Measurements from ENCODE around the gene GSTO2. TPM values are rescaled to one million over a fixed set of nuclear protein-coding genes. Genes with fewer than 3 reads are reported as not detected.

GSTO2 gene
- total RNA-seq, 1 donor from 2014 or later: 5.9 TPM

GRCh38 chr10:104297697-104298660 is 29.0 kb downstream of the GSTO2 start:
- Mint-ChIP-seq H3K36me3 (ENCODE audit: low read depth, unreplicated experiment) (peaks cover under 1% of the 10 kb centered on the region), H3K4me3 (ENCODE audit: unreplicated experiment) (no peak overlapping the region), H3K9me3 (ENCODE audit: unreplicated experiment) (peaks cover 1% of the 10 kb centered on the region), H3K4me1 (ENCODE audit: unreplicated experiment) (peaks cover 7% of the 10 kb centered on the region), H3K27ac (ENCODE audit: unreplicated experiment) (no peak overlapping the region), H3K27me3 (ENCODE audit: unreplicated experiment) (peaks cover 3% of the 10 kb centered on the region)
- DNase-seq (ENCODE audit: low spot score): peak; percentile 83
- TF ChIP-seq CTCF (IDR thresholded peaks at IDR 0.05; ENCODE audit: unreplicated experiment): peak; percentile 65

GRCh38 chr10:104299031-104299904 is 30.3 kb downstream of the GSTO2 start:
- no peak overlapping the region for H3K27ac Mint-ChIP-seq (ENCODE audit: unreplicated experiment)

GRCh38 chr10:104300002-104300735 is 31.2 kb downstream of the GSTO2 start:
- TF ChIP-seq CTCF (IDR thresholded peaks at IDR 0.05; ENCODE audit: unreplicated experiment): no peak
- DNase-seq (ENCODE audit: low spot score): no peak
- Mint-ChIP-seq H3K27me3 (ENCODE audit: unreplicated experiment) (peaks cover 6% of the 10 kb centered on the region), H3K36me3 (ENCODE audit: low read depth, unreplicated experiment) (peaks cover 6% of the 10 kb centered on the region), H3K9me3 (ENCODE audit: unreplicated experiment) (peaks cover 6% of the 10 kb centered on the region), H3K27ac (ENCODE audit: unreplicated experiment) (no peak overlapping the region), H3K4me3 (ENCODE audit: unreplicated experiment) (no peak overlapping the region), H3K4me1 (ENCODE audit: unreplicated experiment) (peaks cover 6% of the 10 kb centered on the region)

More at GRCh38 chr10:104299031-104299904, 30.3 kb downstream of the GSTO2 start:
- peaks cover 6% of the 10 kb centered on the region for H3K27me3 Mint-ChIP-seq (ENCODE audit: unreplicated experiment)
- peaks cover 6% of the 10 kb centered on the region for H3K4me1 Mint-ChIP-seq (ENCODE audit: unreplicated experiment)
- no peak for DNase-seq (ENCODE audit: low spot score)
- peaks cover 6% of the 10 kb centered on the region for H3K9me3 Mint-ChIP-seq (ENCODE audit: unreplicated experiment)
- no peak overlapping the region for H3K4me3 Mint-ChIP-seq (ENCODE audit: unreplicated experiment)
- peaks cover 6% of the 10 kb centered on the region for H3K36me3 Mint-ChIP-seq (ENCODE audit: low read depth, unreplicated experiment)
- no peak for TF ChIP-seq CTCF (IDR thresholded peaks at IDR 0.05; ENCODE audit: unreplicated experiment)

GRCh38 chr10:104300736-104301292 is 31.8 kb downstream of the GSTO2 start:
- Mint-ChIP-seq H3K36me3 (ENCODE audit: low read depth, unreplicated experiment) (peaks cover 6% of the 10 kb centered on the region), H3K27me3 (ENCODE audit: unreplicated experiment) (peaks cover 6% of the 10 kb centered on the region), H3K4me1 (ENCODE audit: unreplicated experiment) (peaks cover 6% of the 10 kb centered on the region), H3K9me3 (ENCODE audit: unreplicated experiment) (peaks cover 6% of the 10 kb centered on the region), H3K4me3 (ENCODE audit: unreplicated experiment) (no peak overlapping the region), H3K27ac (ENCODE audit: unreplicated experiment) (no peak overlapping the region)
- no peak for DNase-seq (ENCODE audit: low spot score)
- TF ChIP-seq CTCF (IDR thresholded peaks at IDR 0.05; ENCODE audit: unreplicated experiment): no peak

Data from endothelial cell (in vitro differentiated cells).